Peyer's patch (tissue), 4 donors: ENCODE results near the gene NKAIN2. TPM values are rescaled to one million over a fixed set of nuclear protein-coding genes. Genes with fewer than 3 reads are reported as not detected.
"Not testable (repeated sequence)": the region's sequence is repeated elsewhere in the genome, so short reads cannot be mapped to it uniquely, and the experiment has no call there.

ENCODE experiments used
- DNase-seq, 3 donors: peaks; one replicate each; pipeline ENCODE4 v3.0.0-alpha.2; 2017 to 2019
- H3K27ac ChIP-seq, 4 donors: fragments of 200-600 bp; sonication (generic); one replicate each; pipeline ENCODE4 v1.5.1; 2016 to 2019
- H3K27me3 ChIP-seq, 2 donors: fragments of 200-600 bp; sonication (generic); one replicate each; pipeline ENCODE4 v1.5.1; 2019
- H3K36me3 ChIP-seq, 3 donors: fragments of 200-600 bp; sonication (generic); one replicate each; pipeline ENCODE4 v1.5.1; 2016 to 2019
- H3K4me1 ChIP-seq, 4 donors: fragments of 200-600 bp; sonication (generic); one replicate each; pipeline ENCODE4 v1.5.1; 2016 to 2019
- H3K4me3 ChIP-seq, 4 donors: fragments of 200-600 bp; sonication (generic); 1 replicate in 3 of 4; 2 replicates in 1 of 4; pipeline ENCODE4 v1.5.1; 2016 to 2019; ENCODE audit warnings: mild to moderate bottlenecking in 1 of 4
- H3K9me3 ChIP-seq, 4 donors: fragments of 200-600 bp; sonication (generic); one replicate each; pipeline ENCODE4 v1.5.1; 2016 to 2019; ENCODE audit warnings: mild to moderate bottlenecking in 1 of 4
- POLR2A ChIP-seq, 2 donors: fragments of 450-650 bp; IDR thresholded peaks; one replicate each; pipeline ENCODE4 v1.5.1; 2017; ENCODE audit warnings: antibody characterized with exemption in 2 of 2, mild to moderate bottlenecking in 2 of 2, moderate library complexity in 2 of 2
- total RNA-seq, 4 donors: library from RNA; depleted of rRNA; stranded (reverse); fragments of >200 nt; gene quantifications; one replicate each; pipeline ENCODE4 v1.1.0, GENCODE V29; 2016
- TF ChIP-seq, protein P1 (sequence below), 6 experiments: fragments of 450-650 bp in 4 of 6; fragments of 200-600 bp in 2 of 6; sonication (generic) in 1 of 6; IDR thresholded peaks; one replicate each; pipeline ENCODE4 v1.5.1; 2017 to 2019; ENCODE audit warnings: antibody characterized with exemption in 6 of 6, mild to moderate bottlenecking in 3 of 6, moderate library complexity in 1 of 6

NKAIN2 gene
- total RNA-seq, 4 donors from 2014 or later, result not detected

DNA sequence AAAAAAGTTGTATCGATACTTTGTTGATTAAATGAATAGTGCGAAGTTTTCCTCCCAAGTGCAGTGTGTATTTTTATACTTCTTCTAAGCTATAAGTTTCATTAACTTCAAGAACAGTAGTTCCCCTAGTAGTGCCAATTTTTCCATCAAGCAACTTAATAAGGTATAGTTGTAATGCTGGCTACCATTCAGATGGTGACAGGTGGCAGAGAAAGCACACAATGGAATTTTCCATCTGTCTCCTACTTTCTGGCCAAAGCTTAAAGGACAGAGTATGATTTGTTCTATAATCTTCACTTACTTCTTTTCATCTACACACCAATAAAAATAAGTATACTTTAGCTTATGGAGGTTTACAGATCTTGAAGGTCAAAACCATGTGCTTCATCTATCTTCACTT is 431.1 kb downstream of the NKAIN2 start:
- Histone ChIP-seq H3K4me1 (no peaks in the 10 kb centered on the region), H3K4me3 (no peak overlapping the region), H3K36me3 (no peaks in the 10 kb centered on the region), H3K9me3 (no peaks in the 10 kb centered on the region), H3K27ac (no peak overlapping the region), H3K27me3 (no peaks in the 10 kb centered on the region)
- TF ChIP-seq, protein P1, sequence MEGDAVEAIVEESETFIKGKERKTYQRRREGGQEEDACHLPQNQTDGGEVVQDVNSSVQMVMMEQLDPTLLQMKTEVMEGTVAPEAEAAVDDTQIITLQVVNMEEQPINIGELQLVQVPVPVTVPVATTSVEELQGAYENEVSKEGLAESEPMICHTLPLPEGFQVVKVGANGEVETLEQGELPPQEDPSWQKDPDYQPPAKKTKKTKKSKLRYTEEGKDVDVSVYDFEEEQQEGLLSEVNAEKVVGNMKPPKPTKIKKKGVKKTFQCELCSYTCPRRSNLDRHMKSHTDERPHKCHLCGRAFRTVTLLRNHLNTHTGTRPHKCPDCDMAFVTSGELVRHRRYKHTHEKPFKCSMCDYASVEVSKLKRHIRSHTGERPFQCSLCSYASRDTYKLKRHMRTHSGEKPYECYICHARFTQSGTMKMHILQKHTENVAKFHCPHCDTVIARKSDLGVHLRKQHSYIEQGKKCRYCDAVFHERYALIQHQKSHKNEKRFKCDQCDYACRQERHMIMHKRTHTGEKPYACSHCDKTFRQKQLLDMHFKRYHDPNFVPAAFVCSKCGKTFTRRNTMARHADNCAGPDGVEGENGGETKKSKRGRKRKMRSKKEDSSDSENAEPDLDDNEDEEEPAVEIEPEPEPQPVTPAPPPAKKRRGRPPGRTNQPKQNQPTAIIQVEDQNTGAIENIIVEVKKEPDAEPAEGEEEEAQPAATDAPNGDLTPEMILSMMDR (IDR thresholded peaks at IDR 0.05), result no peak
- no peak for TF ChIP-seq POLR2A (IDR thresholded peaks at IDR 0.05)
- no peak for DNase-seq

DNA sequence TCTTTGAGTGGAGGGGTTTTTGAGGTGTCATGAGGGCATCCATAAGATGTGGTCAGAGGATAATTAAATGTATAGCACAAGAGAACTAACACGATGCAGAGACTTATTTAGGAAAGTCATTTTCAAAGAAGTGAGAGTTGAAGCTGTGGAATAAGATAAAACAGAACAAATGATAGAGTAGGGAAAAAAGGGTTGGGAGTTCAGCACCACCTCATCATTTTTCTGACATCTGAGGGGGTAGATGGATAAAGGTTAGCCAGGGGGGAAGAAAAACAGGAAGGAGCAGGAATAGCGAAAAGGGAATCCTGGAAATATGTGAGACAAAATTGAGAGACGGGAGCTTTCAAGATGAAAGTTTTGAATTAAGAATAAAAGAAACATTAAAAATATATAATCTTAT is 434.2 kb downstream of the NKAIN2 start:
- TF ChIP-seq, protein P1 (IDR thresholded peaks at IDR 0.05), result no peak
- TF ChIP-seq POLR2A (IDR thresholded peaks at IDR 0.05), result no peak
- Histone ChIP-seq H3K9me3 (no peaks in the 10 kb centered on the region), H3K4me1 (no peaks in the 10 kb centered on the region), H3K36me3 (no peaks in the 10 kb centered on the region), H3K4me3 (no peak overlapping the region), H3K27me3 (no peaks in the 10 kb centered on the region), H3K27ac (no peak overlapping the region)
- no peak for DNase-seq

DNA sequence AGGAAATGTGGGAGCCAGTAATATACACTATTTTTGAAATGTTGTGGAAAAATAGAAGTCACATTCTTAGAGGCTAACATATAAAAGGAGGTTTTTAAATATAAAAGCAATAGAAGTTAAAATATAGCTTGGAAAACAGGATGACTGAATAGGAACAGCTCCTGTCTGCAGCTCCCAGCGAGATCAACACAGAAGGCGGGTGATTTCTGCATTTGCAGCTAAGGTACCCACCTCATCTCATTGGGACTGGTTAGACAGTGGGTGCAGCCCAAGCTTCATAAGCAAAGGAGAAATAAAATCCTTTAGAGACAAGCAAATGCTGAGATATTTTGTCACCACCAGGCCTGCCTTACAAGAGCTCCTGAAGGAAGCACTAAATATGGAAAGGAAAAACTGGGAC is 434.7 kb downstream of the NKAIN2 start:
- not testable (repeated sequence) for H3K4me3 ChIP-seq, H3K36me3 ChIP-seq, H3K4me1 ChIP-seq, H3K9me3 ChIP-seq, H3K27me3 ChIP-seq, H3K27ac ChIP-seq, DNase-seq

DNA sequence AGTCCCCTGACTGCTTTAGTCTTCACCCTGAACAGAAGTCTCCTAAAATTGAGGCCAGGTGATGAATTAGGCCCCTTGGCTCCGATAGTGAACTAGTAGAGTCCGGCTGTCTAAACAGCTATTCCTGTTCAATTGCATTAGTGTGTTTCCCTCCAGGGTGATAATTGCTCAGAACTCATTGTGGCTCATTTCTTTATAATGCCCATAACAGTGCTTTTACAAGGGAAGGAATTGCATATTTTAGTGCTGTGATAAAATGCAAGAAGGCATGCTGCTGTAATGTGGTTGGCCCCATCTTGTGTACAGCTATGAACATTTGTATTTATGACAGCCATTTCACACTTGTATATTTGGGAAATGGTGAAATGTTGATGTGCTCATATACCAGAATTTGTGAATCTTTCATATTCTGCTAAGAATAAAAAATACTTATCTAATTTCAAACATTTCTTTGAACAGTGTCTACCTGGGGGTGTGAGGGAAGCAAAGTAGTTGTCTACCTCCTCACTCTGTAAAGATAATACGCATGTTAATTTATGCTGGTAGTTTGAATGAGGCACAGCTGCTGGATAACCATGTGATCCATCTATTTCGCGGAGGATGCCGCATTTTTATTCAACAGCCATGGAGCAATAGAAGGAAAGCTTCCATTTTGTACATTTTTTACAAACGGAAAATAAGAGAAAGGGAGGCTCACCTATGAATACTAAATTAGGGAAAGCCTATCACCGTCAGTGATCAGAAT is 451.4 kb downstream of the NKAIN2 start:
- H3K4me3 ChIP-seq, result no peak overlapping the region
- TF ChIP-seq, protein P1 (IDR thresholded peaks at IDR 0.05), result no peak
- no peak for TF ChIP-seq POLR2A (IDR thresholded peaks at IDR 0.05)
- H3K9me3 ChIP-seq, result no peaks in the 10 kb centered on the region
- DNase-seq, result no peak
- H3K27me3 ChIP-seq, result no peaks in the 10 kb centered on the region
- H3K4me1 ChIP-seq, result no peaks in the 10 kb centered on the region
- no peak overlapping the region for H3K27ac ChIP-seq
- no peaks in the 10 kb centered on the region for H3K36me3 ChIP-seq

DNA sequence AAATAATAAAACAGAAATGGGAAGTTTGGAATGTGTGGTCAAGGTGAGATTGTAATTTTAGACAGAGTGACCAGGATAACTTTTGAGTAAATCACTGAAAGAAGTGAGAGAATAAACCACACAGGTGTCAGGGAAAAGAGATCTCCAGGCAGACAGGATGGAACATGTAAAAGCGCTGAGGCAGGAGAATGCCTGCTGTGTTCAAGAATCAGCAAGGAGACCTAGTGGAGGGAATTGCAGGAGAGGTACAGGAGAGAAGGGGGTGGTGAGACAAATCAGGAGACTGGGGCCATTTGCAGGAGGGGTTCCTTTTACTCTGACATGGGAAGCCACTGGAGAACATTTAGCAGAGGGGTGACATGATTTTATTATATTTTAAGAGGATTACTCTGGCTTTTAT is 456.7 kb downstream of the NKAIN2 start:
- TF ChIP-seq POLR2A (IDR thresholded peaks at IDR 0.05), result no peak
- TF ChIP-seq, protein P1 (IDR thresholded peaks at IDR 0.05), result no peak
- DNase-seq, result no peak
- H3K36me3 ChIP-seq, result no peaks in the 10 kb centered on the region

DNA sequence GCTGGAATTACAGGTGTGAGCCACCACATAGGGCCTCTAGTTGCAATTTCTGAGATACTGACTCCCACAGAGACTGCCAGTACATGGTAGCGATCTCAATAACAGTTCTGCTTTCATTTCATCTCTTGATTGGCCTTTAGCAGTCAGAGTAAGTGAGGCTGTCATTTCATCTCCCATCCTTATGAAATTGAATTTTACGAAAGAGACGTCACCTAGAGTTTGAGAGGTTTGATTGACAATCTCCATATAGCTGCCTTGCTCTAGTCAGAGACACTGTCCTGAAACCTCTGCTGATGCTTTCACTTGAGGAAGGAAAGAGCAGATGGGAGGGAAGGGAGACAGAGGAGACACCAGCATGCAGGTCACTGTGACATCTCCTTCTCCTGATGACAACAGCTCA is 466.1 kb downstream of the NKAIN2 start:
- H3K9me3 ChIP-seq, result no peaks in the 10 kb centered on the region
- H3K27ac ChIP-seq, result no peak overlapping the region
- no peaks in the 10 kb centered on the region for H3K36me3 ChIP-seq
- H3K27me3 ChIP-seq, result no peaks in the 10 kb centered on the region
- TF ChIP-seq, protein P1 (IDR thresholded peaks at IDR 0.05), result no peak
- TF ChIP-seq POLR2A (IDR thresholded peaks at IDR 0.05), result no peak
- DNase-seq, result no peak
- H3K4me3 ChIP-seq, result no peak overlapping the region
- H3K4me1 ChIP-seq, result no peaks in the 10 kb centered on the region

More for the DNA sequence above, 456.7 kb downstream of the NKAIN2 start:
- Histone ChIP-seq H3K27me3 (no peaks in the 10 kb centered on the region), H3K4me1 (no peaks in the 10 kb centered on the region), H3K9me3 (no peaks in the 10 kb centered on the region), H3K4me3 (no peak overlapping the region), H3K27ac (no peak overlapping the region)
